NOMO-1 (cell line): ENCODE results near the gene BIN1.
A peak's percentile ranks its signal among the peaks of the same experiment; 100 is the strongest.

Source experiments
- DNase-seq, 2 experiments: peaks; one replicate each; lab custom pipeline; 2025; ENCODE audit not compliant: unreplicated experiment in 2 of 2; lab: John Stamatoyannopoulos, UW

The BIN1 gene

DNA sequence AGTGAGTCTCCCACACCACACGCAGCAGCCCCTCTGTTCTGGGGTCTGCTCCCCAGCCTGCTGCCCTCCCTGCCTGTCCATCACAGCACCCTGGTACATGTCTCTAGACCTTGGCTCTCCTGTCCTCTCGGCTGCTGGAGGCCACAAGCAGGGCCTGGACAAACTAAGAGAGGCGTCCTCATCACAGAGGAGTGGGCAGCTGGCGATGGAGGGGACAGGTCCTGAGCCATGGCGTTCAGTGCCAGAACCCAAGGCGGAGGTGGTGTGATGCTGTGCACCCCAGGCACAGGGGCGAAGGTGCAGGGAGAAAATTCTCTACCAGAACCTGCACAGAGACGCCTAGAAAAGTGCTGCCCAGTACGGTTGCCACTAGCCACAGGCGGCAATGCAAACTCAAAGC lies 47.4 kb downstream of the BIN1 start:
- no peak for DNase-seq

DNA sequence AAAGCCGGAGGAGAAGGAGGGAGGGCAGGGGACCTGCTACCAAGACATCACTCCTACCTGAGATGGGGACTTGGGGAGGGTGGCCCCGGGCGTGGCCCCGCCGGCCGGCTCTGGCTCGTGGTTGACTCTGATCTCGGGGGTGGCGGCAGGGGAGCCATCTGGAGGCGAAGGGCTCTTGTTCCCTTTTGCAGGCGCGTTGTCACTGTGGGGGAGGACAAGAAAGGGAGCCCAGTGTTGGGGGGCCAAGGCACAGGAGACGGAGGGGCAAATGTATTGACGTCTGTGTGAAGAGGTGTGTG lies 48.1 kb downstream of the BIN1 start:
- DNase-seq, result no peak

DNA sequence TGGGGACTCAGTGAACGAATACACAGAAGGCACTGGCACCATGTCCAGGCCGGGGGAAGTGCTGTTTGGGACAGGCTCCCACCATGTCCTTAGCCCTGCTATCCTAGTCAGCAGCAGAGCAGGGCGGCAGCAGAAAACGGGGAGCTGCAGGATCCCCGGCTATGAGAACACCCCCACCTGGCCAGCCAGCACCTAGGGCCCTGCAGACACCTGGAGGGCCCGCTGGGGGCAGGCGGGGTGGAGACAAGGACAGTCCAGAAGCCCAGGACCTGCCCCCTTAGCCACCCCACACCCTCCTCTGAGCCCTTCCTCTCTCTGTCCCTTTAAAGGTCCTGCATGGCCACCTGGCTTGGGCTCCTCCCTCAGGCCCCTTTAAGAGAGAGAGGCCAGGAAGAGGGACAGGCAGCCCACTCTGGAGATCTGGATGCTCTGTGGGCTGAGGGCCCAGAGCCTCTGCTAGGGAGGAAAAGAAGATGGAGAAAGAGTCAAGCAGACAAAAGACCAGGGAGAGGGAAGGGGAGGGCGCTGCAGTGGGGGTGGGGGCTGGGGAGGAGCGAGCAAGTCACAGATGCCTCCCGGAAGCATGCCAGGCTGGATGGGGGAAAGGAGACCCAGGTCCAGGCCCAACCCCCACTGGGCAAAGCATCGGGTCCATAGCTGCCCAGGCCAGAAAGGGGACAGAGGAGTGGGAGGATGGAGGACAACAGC lies 48.6 kb downstream of the BIN1 start:
- DNase-seq, result peak; percentile 13 to 40

DNA sequence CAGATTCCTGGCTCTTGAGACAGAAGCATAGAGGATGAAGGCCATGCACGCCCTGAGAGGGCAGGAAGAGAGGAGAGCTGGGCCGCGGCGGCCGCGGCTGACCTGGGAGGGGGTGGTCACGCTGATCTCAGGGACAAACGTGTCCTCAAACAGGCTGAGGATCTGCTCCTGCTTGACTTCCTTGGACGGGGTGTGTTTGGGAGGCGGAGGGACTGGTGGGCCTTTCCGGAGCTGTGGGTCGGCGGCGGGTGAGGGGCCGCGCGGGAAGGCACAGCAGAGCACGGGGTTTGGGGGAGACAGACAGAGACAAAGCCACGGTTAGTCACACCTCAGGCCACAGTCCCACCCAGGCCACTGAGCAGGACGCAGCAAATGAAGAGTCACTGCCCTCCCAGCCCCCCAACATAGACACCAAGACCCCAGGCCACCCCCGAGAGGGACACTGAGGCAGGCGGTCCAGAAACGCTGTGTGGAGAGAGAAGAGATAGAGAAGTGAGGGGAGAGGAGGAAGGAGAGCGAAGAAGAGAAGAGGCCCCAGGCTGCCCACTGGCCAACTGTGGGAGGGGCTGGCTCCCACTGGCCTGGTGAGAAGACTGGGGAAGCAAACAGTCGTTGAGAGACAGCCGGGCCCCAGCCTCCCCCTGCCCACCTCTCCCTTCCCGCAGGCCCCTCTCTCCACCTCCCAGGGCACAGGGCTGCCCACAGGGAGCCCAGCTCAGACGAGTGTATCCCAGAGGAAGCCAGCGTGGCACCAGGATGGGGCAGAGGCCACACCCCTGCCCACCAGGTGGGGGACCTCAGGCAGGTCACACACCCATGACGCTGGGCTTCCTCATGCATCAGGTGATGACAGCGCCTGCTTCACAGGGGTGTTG lies 49.3 kb downstream of the BIN1 start:
- DNase-seq, result no peak

DNA sequence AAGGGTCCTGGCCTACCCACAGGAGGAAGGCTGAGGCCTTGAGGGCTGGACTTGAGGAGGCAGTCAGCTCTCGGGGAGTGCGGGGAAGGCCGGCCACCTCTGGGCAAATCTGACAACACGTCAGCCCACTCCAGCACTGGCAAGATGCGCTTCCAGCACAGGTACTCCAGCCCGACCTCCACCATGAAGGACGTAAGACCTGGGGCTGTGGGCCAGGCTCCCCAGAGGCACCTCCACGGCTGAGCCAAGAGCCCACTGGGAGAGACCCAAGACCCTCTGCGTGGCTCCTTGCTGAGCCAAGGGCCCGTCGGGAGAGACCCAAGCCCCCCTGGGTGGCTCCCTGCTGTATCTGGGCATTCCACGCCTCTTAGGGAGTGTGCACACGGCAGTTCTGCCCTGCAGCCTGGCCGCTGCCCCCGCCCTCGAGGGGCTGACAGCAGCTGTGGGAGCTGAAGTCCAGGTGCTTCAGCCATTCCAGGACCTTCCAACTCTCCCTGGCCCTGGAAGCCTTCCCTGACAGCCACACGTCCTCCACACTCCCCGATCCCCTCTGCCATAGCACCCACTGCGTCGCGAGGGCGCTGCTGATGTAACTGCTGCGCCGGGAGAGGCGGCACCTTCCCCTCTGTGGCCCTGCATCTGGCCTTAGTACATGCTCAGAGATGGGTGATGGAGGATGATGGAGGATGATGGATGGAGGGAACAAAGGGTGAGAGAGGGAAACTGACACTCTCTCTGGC lies 50.2 kb downstream of the BIN1 start:
- no peak for DNase-seq

DNA sequence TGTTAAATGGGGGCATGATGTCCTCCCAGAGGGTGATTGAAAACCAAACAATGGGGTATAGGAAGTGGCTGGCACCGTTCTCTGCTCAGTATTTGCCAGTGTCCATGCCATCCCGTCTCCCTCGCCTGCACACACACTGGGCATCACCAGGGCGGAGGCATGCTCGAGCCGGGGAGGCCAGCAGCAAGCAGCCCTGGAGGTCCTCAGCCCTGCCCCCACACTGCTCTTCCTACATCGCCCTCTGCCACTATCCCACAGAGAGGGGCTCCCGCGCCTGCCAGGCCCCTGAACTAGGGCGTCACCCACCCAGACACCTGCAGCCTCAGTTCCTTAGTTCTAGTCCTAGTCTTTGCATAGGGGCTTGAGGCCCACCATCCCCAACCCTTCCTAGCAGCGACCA lies 50.9 kb downstream of the BIN1 start:
- no peak for DNase-seq

DNA sequence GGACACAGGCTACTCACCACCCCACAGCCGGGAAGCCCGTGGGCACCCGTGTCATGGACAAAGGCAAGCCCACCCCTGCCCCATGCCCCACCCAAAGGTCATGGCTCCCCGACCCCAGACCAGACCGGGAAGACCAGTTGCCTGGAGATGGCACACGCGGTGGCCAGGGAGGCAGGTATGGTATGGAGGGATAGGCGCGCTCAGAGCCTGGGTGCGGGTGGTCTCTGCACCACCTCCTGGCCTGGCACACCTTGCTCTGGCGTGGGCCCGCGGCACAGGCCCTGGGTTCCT lies 51.2 kb downstream of the BIN1 start:
- DNase-seq, result no peak

DNA sequence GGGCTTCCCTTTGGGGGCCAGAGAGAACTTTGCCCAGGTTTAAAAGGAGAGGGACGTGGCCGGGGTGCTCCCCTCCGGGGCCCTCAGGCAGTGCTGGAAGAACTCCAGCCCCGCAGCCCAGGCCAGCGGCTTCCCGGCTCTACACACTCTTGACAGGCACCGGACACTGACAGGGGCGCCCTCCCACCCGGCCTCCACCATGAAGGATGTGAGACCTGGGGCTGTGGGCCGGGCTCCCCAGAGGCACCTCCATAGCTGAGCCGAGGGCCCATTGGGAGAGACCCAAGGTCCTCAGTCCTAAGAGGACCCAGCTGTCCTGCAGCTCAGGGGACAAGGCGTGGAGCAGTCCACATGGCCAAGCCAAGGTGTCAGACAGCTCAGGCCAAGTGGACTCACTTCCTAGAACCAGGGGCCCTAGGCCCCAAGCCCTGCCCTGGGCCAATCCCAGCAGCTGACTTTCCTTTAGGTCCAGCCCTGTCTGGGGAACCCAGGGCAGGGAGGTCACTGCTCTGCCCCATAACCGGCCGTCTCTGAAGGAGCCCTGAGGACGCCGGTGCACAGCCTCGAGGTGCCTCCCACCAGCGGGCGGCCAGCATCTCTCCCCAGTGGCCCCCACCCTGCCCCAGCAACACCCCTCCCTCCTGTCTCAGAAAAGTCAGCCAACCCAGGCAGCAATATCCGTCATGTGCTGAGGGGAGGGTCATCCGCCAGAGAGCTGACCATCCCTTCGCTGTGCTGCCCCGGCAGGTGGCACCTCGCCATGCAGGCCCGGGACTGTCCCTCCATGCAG lies 51.8 kb downstream of the BIN1 start:
- DNase-seq, result no peak

DNA sequence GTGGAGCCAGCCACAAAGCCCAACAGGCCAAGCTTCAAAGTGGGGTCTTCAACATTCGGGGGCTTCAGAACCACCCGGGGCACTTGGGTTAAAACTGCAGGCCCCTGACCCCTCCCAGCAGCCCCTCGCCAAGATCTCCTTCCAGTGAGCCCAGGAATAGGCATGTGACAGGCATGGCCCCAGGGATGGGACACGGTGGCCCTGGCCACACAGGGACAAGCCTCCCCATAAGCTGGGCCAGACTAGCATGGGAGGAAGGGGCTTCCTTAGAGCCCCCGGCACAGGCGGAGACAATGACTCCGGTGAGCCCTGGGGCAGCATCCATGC lies 52.4 kb downstream of the BIN1 start:
- no peak for DNase-seq

DNA sequence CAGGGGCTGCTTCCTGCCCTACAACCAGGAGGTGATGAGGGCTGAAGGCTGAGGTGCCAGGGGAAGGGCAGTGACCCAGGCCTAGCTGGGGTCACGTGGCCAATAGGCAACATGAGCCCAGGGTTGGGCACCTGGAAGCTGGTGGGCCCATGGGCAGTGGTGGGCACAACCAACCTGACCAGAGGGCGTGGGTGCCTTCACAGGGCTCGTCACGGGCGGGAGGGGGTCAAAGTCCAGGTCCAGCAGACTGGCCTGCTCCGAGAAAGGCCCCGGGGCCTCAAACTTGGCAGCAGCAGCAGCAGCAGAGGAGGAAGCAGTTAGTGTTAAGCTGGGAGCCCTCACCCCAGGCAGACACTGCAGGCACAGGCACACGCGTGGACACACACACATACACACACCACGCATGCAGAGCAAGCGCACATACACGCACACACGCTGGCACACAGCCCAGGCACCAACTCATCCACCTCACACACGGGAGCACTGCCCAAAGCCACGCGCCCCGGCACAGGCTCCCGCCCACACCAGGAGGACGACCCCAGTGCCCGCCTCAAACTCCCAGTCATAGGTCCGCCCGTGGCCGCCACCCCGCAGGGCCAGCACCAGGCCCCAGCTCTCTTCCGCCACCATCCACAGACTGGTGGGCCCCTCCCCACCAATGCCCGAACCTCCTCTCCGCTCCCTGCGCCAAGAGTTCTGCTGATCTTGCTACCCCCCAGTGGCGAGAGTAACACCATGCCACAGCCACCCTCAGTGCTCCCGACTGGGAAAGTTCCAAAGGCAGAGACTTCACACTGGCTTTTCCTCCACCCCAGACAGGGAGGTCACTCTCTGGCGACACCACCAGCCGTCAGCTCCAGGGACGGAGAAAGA lies 53.0 kb downstream of the BIN1 start:
- DNase-seq, result no peak

DNA sequence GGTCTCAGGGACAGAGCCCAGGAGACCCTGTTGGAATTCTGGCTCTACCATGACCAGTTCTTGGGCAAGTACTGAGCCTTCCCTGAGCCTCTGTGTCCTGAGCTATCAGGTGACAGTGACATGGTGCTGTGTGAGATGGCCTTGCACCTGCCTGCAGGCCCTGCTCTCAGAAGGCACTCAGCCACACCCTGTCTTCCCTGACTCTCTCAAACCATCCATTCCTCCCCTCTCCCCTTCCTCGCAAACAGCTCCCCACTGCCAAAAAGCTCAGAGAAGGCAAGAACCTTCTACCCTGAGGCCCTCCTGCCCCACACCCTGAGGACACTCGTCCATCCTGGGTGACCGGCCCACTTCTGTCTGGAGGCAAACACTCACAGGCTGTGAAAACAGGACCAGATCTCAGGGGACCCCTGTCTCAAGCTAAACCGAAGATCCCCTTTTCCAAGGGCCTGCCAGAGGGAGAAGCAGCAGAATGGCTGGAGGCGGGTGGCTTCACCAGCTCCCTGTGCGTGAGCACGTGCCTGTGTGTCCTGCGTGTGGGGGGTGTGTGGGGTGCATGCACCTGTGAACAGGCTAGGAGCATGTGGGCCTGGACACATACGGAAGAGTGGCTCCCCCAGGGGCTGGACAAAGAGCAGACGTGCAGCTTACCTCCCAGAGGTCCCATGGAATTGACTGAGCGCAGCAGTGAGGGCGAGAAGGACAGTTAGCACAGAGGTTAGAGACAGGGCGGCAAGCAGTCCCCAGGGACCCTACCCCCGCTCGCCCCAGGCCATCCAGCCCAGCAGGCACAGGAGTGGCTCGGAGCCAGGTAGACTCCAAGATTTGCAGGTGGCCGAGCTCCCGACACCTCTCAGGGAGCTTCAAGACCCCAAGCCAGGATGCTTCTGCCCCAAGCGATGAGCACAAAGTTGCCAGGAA lies 53.9 kb downstream of the BIN1 start:
- DNase-seq, result no peak

DNA sequence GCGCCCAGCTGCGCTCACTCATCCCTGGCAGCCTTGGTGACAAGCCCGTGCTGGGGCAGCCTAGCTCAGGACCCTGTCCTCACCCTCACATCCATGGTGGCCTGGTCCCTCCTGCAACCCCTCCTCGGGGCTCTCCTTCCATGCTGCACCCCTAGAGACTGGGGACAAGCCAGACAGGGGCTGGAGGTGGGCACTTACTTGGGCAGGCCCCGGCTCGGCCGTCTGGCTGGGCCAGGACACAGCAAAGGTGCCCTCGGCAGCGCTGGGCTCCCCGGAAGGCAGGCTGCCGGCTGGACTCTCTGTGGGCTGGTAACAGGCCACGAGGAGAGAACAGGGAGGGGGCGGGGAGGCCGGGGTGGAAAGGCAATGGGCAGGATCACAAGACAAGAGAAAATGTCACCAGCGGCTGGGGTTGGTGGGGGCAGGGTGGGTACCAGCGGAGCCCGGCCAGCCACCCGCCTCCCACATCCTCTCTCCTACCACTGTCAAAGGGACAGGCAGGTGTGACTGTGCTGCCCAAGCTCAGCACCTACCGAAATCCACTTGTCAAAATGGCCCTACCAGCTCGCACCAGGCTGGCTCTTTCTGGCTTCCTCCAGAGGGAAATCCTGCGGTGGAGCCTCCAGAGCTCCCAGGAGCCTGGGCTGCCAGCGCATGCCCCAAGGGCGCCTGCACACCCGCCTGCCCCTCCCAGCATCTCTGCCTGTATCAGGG lies 54.7 kb downstream of the BIN1 start:
- DNase-seq, result no peak

DNA sequence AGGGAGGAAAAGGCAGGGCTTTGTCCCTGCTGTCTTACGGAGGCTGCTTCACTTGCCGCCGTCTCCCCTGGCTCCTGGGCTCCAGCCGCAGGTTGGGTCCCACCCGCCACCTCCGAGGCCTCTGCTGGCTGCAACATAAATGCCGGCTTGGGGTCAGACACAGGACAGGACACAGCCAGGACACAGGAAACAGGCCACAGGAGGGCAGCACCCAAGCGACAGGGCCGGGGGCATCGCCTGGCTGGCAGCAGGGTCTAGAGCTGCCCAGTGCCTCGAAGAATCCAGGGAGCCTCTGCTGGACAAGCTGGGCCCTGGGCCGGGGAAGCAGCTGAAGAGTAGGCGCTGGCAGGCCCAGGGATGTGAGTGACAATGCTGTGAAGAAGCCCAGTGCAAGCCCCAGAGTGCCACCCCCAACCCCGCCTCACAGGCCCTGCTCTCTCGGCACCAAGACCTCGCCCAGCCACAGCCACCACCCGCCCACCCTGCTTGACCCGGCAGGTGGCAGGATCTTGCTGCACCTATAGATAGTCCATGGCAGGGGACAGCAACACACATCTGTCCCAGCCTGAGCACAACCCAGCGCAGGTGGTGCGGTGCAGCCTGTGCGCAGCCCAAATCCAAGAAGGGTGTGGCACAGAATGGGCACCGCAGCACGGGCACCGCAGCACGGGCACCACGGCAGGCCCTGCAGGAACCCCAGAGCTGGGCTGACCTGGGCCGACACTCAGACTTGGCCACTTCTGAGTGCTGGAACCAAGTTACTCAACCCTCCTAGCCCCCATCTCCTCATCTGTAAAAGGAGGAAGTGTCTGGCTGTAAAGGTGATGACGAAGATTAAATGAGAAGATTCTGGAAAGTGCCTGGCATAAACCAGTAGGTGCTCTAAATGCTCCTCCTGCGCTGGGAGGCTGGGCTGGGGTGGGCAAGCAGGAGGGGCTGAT lies 55.6 kb downstream of the BIN1 start:
- DNase-seq, result peak in 1 of 2 experiments; percentile 17

DNA sequence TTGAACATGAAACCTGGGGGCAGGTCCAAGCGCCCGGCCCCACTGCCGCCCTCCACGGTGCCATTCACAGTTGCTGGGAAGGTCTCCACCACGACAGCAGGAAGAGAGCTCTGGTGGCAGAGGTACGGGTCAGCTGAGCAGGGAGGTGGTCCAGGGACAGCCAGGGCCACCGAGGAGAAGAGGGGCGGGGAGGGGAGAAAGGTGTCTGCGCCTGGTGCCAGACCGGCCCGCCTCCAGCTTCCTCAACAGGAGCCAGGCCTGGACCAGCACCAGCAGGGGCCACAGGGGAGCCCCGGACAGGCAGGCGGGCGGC lies 56.2 kb downstream of the BIN1 start:
- DNase-seq, result no peak

DNA sequence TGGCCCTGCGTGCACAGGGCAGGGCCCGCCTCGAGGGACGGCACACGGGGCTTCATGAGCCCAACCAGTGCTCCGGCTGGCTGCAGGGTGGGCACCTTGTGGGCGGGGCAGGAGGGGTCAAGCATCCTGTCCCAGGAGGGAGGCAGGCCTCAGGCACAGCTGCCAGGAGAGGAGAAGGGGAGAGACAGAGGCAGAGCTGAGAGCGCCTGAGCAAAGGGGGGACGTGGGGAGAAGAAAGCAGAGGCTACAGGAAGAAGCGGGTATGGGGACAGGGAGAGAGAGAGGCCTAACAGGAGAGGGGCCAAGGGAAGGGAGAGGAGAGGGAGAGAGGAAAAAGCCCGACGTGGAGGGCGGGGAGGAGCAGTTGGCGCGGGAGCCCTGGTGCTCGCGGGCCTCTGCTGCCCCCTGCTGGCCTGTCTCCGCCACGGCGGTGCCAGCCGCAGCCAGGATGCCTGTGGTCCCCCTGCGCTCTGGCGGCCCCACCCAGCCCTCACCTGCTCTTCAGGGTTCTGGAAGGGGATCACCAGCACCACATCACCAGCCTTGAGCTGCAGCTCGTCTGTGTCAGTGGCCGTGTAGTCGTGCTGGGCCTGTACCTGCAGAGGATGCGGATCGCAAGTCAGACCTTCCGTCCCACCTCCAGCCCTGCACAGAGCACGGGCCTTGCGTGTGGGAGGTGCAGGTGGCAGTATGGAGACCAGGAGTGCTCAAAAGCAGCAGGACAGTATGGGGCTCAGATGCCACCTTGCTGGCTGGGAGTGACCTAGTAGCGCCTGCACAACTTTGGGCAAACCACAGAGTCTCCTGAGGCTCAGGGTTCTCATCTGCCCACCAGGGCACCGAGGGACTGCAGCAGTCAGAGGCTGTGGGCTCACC lies 56.8 kb downstream of the BIN1 start:
- peak; percentile 6 to 27 for DNase-seq

DNA sequence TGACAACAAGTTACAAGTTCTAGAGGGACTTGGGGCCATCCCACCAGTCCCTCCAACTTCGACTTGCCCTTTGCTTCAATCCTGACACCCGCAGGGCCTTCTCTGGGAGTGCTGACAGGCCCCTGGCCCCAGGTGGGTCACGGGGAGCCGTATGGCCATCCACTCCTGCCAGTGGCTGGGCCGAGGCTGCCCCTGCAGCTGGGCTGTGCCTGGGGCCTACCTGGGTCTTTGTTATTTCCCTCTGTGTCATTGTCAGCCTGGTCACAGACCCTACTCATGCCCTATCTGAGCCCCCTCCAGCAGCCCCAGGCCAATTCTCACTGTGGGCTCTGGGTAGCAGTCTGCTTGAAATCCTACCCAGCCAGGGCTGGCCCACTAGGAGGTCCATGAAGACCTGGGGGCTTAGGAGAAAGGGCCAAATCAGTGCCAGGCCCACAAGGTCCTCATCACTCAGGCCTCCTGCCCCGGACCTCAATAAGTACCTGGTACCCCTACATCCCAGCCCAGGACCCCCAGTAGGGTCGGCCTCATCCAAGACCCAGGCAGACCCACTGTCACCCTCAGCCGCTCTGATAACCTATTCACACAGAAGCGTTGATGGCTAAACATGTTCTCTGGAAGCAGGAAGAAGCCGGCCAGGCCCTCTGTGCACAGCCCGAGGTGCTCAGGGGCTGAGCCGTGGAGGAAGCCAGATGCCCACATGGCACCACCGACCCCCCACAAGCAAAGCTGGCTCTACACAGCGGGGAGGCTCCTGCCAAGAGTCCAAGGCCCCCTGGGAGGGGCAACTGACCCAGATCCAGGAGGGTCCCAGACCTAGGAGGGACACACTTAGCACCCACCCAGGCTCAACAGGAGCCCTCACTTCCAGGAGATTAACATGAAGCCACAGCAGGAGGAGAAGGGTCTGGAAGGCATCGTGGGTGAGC lies 57.7 kb downstream of the BIN1 start:
- DNase-seq, result no peak
